ENCODE results near the gene IL1R1. TPM values are rescaled to one million over a fixed set of nuclear protein-coding genes. Genes with fewer than 3 reads are reported as not detected.

Gene IL1R1
- total RNA-seq, 1 donor from 2014 or later = 6.3 TPM

- peak overlapping the region in 1 of 3 donors; percentile 11 for H3K4me3 ChIP-seq (ENCODE audit: low read length in 3 of 3)
- H3K9ac ChIP-seq (ENCODE audit: low read depth in 1 of 3, low read length in 3 of 3) = no peak overlapping the region
- H3K27ac ChIP-seq (ENCODE audit: low read depth, low read length) = peak overlapping the region; percentile 80
- H3K27me3 ChIP-seq (ENCODE audit: control insufficient read depth in 3 of 3, insufficient read depth in 3 of 3, low read length in 3 of 3) = no peaks in the 10 kb centered on the region
- peaks cover 30 to 54% (median 36%) of the 10 kb centered on the region in 3 donors for H3K4me1 ChIP-seq (ENCODE audit: control insufficient read depth in 3 of 3, insufficient read depth in 3 of 3, low read length in 3 of 3)
- no peaks in the 10 kb centered on the region for H3K36me3 ChIP-seq (ENCODE audit: control insufficient read depth in 3 of 3, insufficient read depth in 3 of 3, low read length in 3 of 3)
- no peaks in the 10 kb centered on the region for H3K9me3 ChIP-seq (ENCODE audit: control insufficient read depth in 3 of 3, low read length in 3 of 3)
Observed at GRCh38 chr2:102110596-102111334, 31.8 kb upstream of the IL1R1 start.

DNA sequence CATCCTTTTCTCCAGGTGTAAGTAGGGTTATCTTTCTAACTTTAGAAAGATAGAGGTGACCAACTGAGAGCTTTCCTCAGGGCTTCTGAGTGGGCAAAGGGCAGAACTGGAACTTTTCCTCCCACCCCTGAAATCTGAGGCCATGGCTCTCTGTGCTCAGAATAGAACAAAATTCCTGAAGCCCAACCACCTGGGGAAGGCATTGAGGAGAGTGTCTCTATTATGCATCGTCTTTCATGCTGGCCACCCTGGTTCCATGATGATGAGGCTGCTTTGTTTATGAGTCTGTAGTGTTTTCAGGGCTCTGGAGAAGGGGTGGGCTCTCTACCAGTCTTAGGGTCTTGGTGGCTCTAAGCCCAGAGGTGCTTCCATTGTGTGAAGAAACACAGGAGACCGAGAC lies 30.7 kb upstream of the IL1R1 start:
- Histone ChIP-seq H3K4me3 (ENCODE audit: low read length in 3 of 3) (no peak overlapping the region), H3K9ac (ENCODE audit: low read depth in 1 of 3, low read length in 3 of 3) (no peak overlapping the region), H3K36me3 (ENCODE audit: control insufficient read depth in 3 of 3, insufficient read depth in 3 of 3, low read length in 3 of 3) (no peaks in the 10 kb centered on the region), H3K4me1 (ENCODE audit: control insufficient read depth in 3 of 3, insufficient read depth in 3 of 3, low read length in 3 of 3) (peaks cover 32 to 53% (median 37%) of the 10 kb centered on the region in 3 donors), H3K9me3 (ENCODE audit: control insufficient read depth in 3 of 3, low read length in 3 of 3) (no peaks in the 10 kb centered on the region), H3K27me3 (ENCODE audit: control insufficient read depth in 3 of 3, insufficient read depth in 3 of 3, low read length in 3 of 3) (no peaks in the 10 kb centered on the region), H3K27ac (ENCODE audit: low read depth, low read length) (peak overlapping the region; percentile 80)

DNA sequence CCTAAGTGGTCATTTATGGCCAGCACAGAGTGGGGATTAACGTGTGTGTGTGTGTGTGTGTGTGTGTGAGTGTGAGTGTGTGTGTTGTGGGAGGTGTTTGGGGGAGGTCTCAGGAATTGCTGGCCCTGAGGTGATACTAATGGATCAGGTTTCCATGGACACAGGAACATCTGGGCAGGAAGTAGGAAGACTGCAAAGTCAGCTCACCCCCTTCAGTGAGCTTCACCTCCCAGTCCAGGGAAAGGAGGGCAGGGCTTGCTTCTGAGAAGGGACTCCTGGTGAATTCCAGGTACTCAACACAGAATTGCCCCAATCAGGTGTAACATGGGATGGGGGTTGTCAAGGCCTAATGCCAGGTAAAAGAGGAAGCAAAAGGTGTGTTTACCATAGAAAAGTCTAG lies 30.3 kb upstream of the IL1R1 start:
- Histone ChIP-seq H3K9ac (ENCODE audit: low read depth in 1 of 3, low read length in 3 of 3) (no peak overlapping the region), H3K4me3 (ENCODE audit: low read length in 3 of 3) (no peak overlapping the region), H3K27me3 (ENCODE audit: control insufficient read depth in 3 of 3, insufficient read depth in 3 of 3, low read length in 3 of 3) (no peaks in the 10 kb centered on the region), H3K36me3 (ENCODE audit: control insufficient read depth in 3 of 3, insufficient read depth in 3 of 3, low read length in 3 of 3) (no peaks in the 10 kb centered on the region), H3K9me3 (ENCODE audit: control insufficient read depth in 3 of 3, low read length in 3 of 3) (no peaks in the 10 kb centered on the region), H3K27ac (ENCODE audit: low read depth, low read length) (peak overlapping the region; percentile 80), H3K4me1 (ENCODE audit: control insufficient read depth in 3 of 3, insufficient read depth in 3 of 3, low read length in 3 of 3) (peaks cover 36 to 57% (median 41%) of the 10 kb centered on the region in 3 donors)

- Histone ChIP-seq H3K4me3 (ENCODE audit: low read length in 3 of 3) (no peak overlapping the region), H3K4me1 (ENCODE audit: control insufficient read depth in 3 of 3, insufficient read depth in 3 of 3, low read length in 3 of 3) (peaks cover 40 to 60% (median 45%) of the 10 kb centered on the region in 3 donors), H3K9ac (ENCODE audit: low read depth in 1 of 3, low read length in 3 of 3) (no peak overlapping the region), H3K36me3 (ENCODE audit: control insufficient read depth in 3 of 3, insufficient read depth in 3 of 3, low read length in 3 of 3) (no peaks in the 10 kb centered on the region), H3K27ac (ENCODE audit: low read depth, low read length) (peak overlapping the region; percentile 80), H3K27me3 (ENCODE audit: control insufficient read depth in 3 of 3, insufficient read depth in 3 of 3, low read length in 3 of 3) (no peaks in the 10 kb centered on the region), H3K9me3 (ENCODE audit: control insufficient read depth in 3 of 3, low read length in 3 of 3) (no peaks in the 10 kb centered on the region)
Observed at GRCh38 chr2:102112692-102113665, 29.6 kb upstream of the IL1R1 start.

DNA sequence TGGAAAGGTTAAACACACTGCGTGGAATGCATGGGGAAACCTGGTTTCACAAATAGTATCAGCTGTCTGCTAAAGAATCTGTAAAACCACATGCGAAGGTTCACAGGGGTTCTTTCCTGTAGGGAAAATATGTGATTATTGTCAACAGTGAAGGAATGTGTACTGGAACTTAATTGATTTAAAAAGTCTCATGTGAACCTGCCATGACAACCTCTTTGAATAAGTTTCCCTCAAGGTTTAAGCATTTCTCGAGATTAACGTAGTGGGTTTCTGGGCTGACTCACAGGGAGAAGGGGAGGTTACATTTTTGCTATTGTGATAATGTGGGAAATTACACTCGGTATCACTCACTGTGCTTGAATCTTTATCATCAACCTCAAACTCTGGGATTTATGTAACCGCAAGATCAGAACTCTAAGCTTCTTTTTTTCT lies 28.2 kb upstream of the IL1R1 start:
- Histone ChIP-seq H3K27ac (ENCODE audit: low read depth, low read length) (peak overlapping the region; percentile 38), H3K4me3 (ENCODE audit: low read length in 3 of 3) (no peak overlapping the region), H3K9ac (ENCODE audit: low read depth in 1 of 3, low read length in 3 of 3) (no peak overlapping the region), H3K36me3 (ENCODE audit: control insufficient read depth in 3 of 3, insufficient read depth in 3 of 3, low read length in 3 of 3) (no peaks in the 10 kb centered on the region), H3K4me1 (ENCODE audit: control insufficient read depth in 3 of 3, insufficient read depth in 3 of 3, low read length in 3 of 3) (peaks cover 43 to 59% (median 45%) of the 10 kb centered on the region in 3 donors), H3K9me3 (ENCODE audit: control insufficient read depth in 3 of 3, low read length in 3 of 3) (no peaks in the 10 kb centered on the region), H3K27me3 (ENCODE audit: control insufficient read depth in 3 of 3, insufficient read depth in 3 of 3, low read length in 3 of 3) (no peaks in the 10 kb centered on the region)

DNA sequence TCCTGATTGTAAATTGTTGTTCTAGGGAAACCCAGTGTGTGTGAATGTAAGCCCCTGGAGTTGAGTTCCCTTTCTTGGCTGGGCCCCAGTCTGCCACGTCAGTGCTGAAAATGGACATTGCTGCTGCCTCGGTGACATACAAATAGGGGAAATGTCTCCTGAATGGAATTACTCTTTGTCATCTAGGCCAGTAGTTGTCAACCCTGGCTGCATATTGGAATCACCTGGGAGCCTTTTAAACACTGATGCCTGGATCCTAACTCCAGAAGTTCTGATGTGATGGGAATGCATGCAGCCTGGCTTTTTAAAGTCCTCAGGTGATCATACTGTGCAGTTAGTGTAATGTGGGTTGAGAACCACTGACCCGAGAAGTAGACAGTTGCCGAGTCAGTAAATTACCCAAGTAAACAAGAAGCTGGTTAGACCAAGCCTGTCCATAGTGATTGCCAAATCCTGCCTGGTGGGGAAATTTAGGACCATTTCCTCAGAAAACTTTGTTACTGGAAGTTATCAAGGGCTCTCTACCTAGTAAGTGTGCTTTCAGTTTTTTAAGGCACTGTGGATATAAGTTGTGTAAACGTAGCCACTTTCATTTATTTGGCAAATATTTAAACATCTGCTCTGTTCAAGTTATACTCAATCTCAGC lies 27.6 kb upstream of the IL1R1 start:
- Histone ChIP-seq H3K4me3 (ENCODE audit: low read length in 3 of 3) (no peak overlapping the region), H3K36me3 (ENCODE audit: control insufficient read depth in 3 of 3, insufficient read depth in 3 of 3, low read length in 3 of 3) (no peaks in the 10 kb centered on the region), H3K4me1 (ENCODE audit: control insufficient read depth in 3 of 3, insufficient read depth in 3 of 3, low read length in 3 of 3) (peaks cover 43 to 56% (median 45%) of the 10 kb centered on the region in 3 donors), H3K9ac (ENCODE audit: low read depth in 1 of 3, low read length in 3 of 3) (no peak overlapping the region), H3K27me3 (ENCODE audit: control insufficient read depth in 3 of 3, insufficient read depth in 3 of 3, low read length in 3 of 3) (no peaks in the 10 kb centered on the region), H3K27ac (ENCODE audit: low read depth, low read length) (peak overlapping the region; percentile 38), H3K9me3 (ENCODE audit: control insufficient read depth in 3 of 3, low read length in 3 of 3) (no peaks in the 10 kb centered on the region)

DNA sequence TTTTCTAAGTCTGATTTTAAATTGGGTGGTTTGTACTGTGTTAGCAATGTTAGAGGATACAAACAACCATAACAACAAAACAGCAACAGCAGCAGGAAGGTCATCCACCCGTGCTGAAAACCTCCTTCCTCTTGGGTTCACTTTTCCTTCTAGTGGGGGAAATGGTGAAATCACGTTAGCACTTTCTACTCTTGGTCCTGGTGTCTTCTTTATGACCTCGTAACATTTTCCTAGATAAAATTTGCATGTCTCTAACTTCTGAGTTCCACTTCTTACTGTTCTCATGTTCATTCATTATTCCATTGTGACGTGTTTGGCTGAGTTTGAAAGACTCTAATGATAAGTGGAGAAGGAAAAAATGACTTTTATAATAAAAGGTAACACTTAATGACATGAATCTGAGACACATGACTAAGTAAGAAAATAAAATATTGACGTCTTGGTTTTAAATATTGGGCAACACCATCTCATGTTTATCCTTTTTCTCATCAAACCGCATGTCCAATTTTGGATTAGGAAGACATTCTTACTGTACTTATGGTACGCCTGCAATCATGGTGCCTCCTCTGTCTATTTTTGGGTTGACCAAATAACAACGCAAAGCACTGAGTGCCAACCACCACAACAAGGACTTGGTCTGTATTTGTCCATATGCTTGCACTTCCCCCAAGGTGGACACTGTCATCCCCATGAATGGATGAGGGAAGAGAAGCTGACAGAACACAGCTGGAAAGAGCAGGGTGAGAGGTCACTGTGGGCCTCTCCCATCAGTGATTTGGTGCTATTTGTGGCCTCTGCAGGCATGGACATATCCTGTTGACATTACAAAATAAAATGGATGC lies 25.7 kb upstream of the IL1R1 start:
- Histone ChIP-seq H3K27ac (ENCODE audit: low read depth, low read length) (peak overlapping the region; percentile 11), H3K4me3 (ENCODE audit: low read length in 3 of 3) (no peak overlapping the region), H3K9me3 (ENCODE audit: control insufficient read depth in 3 of 3, low read length in 3 of 3) (no peaks in the 10 kb centered on the region), H3K27me3 (ENCODE audit: control insufficient read depth in 3 of 3, insufficient read depth in 3 of 3, low read length in 3 of 3) (no peaks in the 10 kb centered on the region), H3K36me3 (ENCODE audit: control insufficient read depth in 3 of 3, insufficient read depth in 3 of 3, low read length in 3 of 3) (peaks cover 0 to 3% (median 0%) of the 10 kb centered on the region in 3 donors), H3K4me1 (ENCODE audit: control insufficient read depth in 3 of 3, insufficient read depth in 3 of 3, low read length in 3 of 3) (peaks cover 29 to 55% (median 31%) of the 10 kb centered on the region in 3 donors), H3K9ac (ENCODE audit: low read depth in 1 of 3, low read length in 3 of 3) (no peak overlapping the region)

DNA sequence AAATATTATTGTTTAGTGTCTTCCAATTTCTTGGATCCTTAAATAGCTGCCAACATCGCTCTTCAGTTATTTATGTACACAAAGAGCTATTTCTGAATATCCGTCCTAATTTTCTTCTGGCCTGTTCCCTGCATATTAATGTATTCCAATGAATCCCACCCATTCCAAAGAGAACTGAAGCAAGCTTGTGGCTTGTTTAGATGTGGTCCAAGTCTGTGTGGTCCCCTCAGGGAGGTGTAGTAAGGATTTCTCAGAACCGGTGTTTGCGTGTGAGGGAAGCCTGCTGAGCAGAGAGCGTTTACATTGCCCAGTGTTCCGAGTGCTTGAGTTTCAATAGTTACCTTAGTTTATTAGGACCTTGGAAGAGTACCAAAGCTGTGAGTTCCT lies 25.1 kb upstream of the IL1R1 start:
- peaks cover 25 to 55% (median 27%) of the 10 kb centered on the region in 3 donors for H3K4me1 ChIP-seq (ENCODE audit: control insufficient read depth in 3 of 3, insufficient read depth in 3 of 3, low read length in 3 of 3)
- H3K36me3 ChIP-seq (ENCODE audit: control insufficient read depth in 3 of 3, insufficient read depth in 3 of 3, low read length in 3 of 3) = peaks cover 0 to 3% (median 0%) of the 10 kb centered on the region in 3 donors
- H3K27me3 ChIP-seq (ENCODE audit: control insufficient read depth in 3 of 3, insufficient read depth in 3 of 3, low read length in 3 of 3) = no peaks in the 10 kb centered on the region
- peak overlapping the region; percentile 11 for H3K27ac ChIP-seq (ENCODE audit: low read depth, low read length)
- H3K4me3 ChIP-seq (ENCODE audit: low read length in 3 of 3) = no peak overlapping the region
- H3K9ac ChIP-seq (ENCODE audit: low read depth in 1 of 3, low read length in 3 of 3) = no peak overlapping the region
- H3K9me3 ChIP-seq (ENCODE audit: control insufficient read depth in 3 of 3, low read length in 3 of 3) = no peaks in the 10 kb centered on the region

DNA sequence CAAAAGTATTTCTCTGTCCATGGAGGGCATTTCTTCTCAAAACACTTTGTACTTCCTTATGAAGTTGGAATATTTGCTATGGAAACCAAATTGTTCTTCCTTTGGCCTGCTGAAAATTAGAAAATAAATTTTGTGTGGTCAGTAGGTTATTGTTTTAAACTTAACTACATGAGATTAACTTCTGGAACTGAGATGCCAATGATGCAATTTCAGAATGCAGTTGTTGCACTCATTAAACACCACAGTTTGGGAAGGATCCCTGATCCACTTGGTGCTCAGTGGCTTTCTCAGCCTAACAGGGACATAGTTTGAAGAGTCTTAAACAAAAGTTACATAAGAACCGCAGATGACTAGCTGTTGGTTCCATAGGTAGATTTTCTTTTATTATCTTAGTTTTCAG lies 23.3 kb upstream of the IL1R1 start:
- H3K27me3 ChIP-seq (ENCODE audit: control insufficient read depth in 3 of 3, insufficient read depth in 3 of 3, low read length in 3 of 3) = no peaks in the 10 kb centered on the region
- no peak overlapping the region for H3K9ac ChIP-seq (ENCODE audit: low read depth in 1 of 3, low read length in 3 of 3)
- no peaks in the 10 kb centered on the region for H3K9me3 ChIP-seq (ENCODE audit: control insufficient read depth in 3 of 3, low read length in 3 of 3)
- no peak overlapping the region for H3K27ac ChIP-seq (ENCODE audit: low read depth, low read length)
- peaks cover 0 to 3% (median 0%) of the 10 kb centered on the region in 3 donors for H3K36me3 ChIP-seq (ENCODE audit: control insufficient read depth in 3 of 3, insufficient read depth in 3 of 3, low read length in 3 of 3)
- H3K4me3 ChIP-seq (ENCODE audit: low read length in 3 of 3) = no peak overlapping the region
- H3K4me1 ChIP-seq (ENCODE audit: control insufficient read depth in 3 of 3, insufficient read depth in 3 of 3, low read length in 3 of 3) = peaks cover 29 to 48% (median 31%) of the 10 kb centered on the region in 3 donors
